COR-L47 (cell line): ENCODE data around the gene COL15A1.
"Not testable (repeated sequence)": the region's sequence is repeated elsewhere in the genome, so short reads cannot be mapped to it uniquely, and the experiment has no call there.

Experiments used
- DNase-seq: peaks from one replicate; lab custom pipeline; 2025; lab: John Stamatoyannopoulos, UW

The COL15A1 gene

GRCh38 chr9:98994172-98995058 is 50.7 kb downstream of the COL15A1 start:
- DNase-seq: peak; percentile 69

GRCh38 chr9:98995059-98995671 is 51.5 kb downstream of the COL15A1 start:
- peak; percentile 5 for DNase-seq

GRCh38 chr9:98995971-98996504 is 52.3 kb downstream of the COL15A1 start:
- no peak for DNase-seq

GRCh38 chr9:98997604-98998003 is 53.9 kb downstream of the COL15A1 start:
- no peak for DNase-seq

GRCh38 chr9:98998441-98999151 is 54.9 kb downstream of the COL15A1 start:
- peak; percentile 43 for DNase-seq

- no peak for DNase-seq
Observed at GRCh38 chr9:98999152-98999525, 55.4 kb downstream of the COL15A1 start.

- DNase-seq: peak; percentile 78
Observed at GRCh38 chr9:99000476-99001395, 57.0 kb downstream of the COL15A1 start.

GRCh38 chr9:99001892-99002291 is 58.2 kb downstream of the COL15A1 start:
- DNase-seq: no peak

GRCh38 chr9:99002706-99003105 is 59.0 kb downstream of the COL15A1 start:
- DNase-seq: no peak

GRCh38 chr9:99003308-99003707 is 59.6 kb downstream of the COL15A1 start:
- no peak for DNase-seq

- DNase-seq: no peak
Observed at GRCh38 chr9:99004115-99004514, 60.4 kb downstream of the COL15A1 start.

GRCh38 chr9:99004717-99005460 is 61.2 kb downstream of the COL15A1 start:
- no peak for DNase-seq

- no peak for DNase-seq
Observed at GRCh38 chr9:99005651-99006050, 61.9 kb downstream of the COL15A1 start.

GRCh38 chr9:99006511-99006910 is 62.8 kb downstream of the COL15A1 start:
- DNase-seq: no peak

GRCh38 chr9:99006979-99007378 is 63.3 kb downstream of the COL15A1 start:
- DNase-seq: no peak

GRCh38 chr9:99008203-99008602 is 64.5 kb downstream of the COL15A1 start:
- no peak for DNase-seq

GRCh38 chr9:99010393-99010792 is 66.7 kb downstream of the COL15A1 start:
- not testable (repeated sequence) for DNase-seq

GRCh38 chr9:99011161-99011709 is 67.5 kb downstream of the COL15A1 start:
- DNase-seq: peak; percentile 12

GRCh38 chr9:99012957-99013512 is 69.3 kb downstream of the COL15A1 start:
- DNase-seq: no peak

GRCh38 chr9:99013550-99013949 is 69.8 kb downstream of the COL15A1 start:
- no peak for DNase-seq
